Measurements from ENCODE around the gene FABP3.

FABP3 gene

GRCh38 chr1:31373897-31374486 is 1.1 kb upstream of the FABP3 start:
- in situ Hi-C loops (cut with MboI; ENCODE audit: low sequenced_read_pairs) = no loop called here

GRCh38 chr1:31372751-31373055 is 173 bp downstream of the FABP3 start:
- in situ Hi-C loops (cut with MboI; ENCODE audit: low sequenced_read_pairs) = no loop called here

GRCh38 chr1:31372051-31372450 is 825 bp downstream of the FABP3 start:
- in situ Hi-C loops (cut with MboI; ENCODE audit: low sequenced_read_pairs) = no loop called here

GRCh38 chr1:31371121-31371959 is 1.5 kb downstream of the FABP3 start:
- in situ Hi-C loops (cut with MboI; ENCODE audit: low sequenced_read_pairs) = no loop called here

- in situ Hi-C loops (cut with MboI; ENCODE audit: low sequenced_read_pairs) = no loop called here
These were observed 2.3 kb downstream of the FABP3 start for GRCh38 chr1:31370565-31370964.

GRCh38 chr1:31370021-31370420 is 2.9 kb downstream of the FABP3 start:
- in situ Hi-C loops (cut with MboI; ENCODE audit: low sequenced_read_pairs) = no loop called here

GRCh38 chr1:31368611-31369107 is 4.2 kb downstream of the FABP3 start:
- in situ Hi-C loops (cut with MboI; ENCODE audit: low sequenced_read_pairs) = no loop called here

GRCh38 chr1:31366796-31367195 is 6.1 kb downstream of the FABP3 start:
- in situ Hi-C loops (cut with MboI; ENCODE audit: low sequenced_read_pairs) = no loop called here

- in situ Hi-C loops (cut with MboI; ENCODE audit: low sequenced_read_pairs) = no loop called here
These were observed 8.2 kb downstream of the FABP3 start for GRCh38 chr1:31364561-31365250.

- in situ Hi-C loops (cut with MboI; ENCODE audit: low sequenced_read_pairs) = no loop called here
These were observed 10.8 kb downstream of the FABP3 start for GRCh38 chr1:31362032-31362431.

GRCh38 chr1:31361607-31362006 is 11.3 kb downstream of the FABP3 start:
- in situ Hi-C loops (cut with MboI; ENCODE audit: low sequenced_read_pairs) = no loop called here

- in situ Hi-C loops (cut with MboI; ENCODE audit: low sequenced_read_pairs) = no loop called here
These were observed 16.4 kb downstream of the FABP3 start for GRCh38 chr1:31356427-31356826.

GRCh38 chr1:31354283-31354682 is 18.6 kb downstream of the FABP3 start:
- in situ Hi-C loops (cut with MboI; ENCODE audit: low sequenced_read_pairs) = no loop called here

GRCh38 chr1:31348449-31348848 is 24.4 kb downstream of the FABP3 start:
- in situ Hi-C loops (cut with MboI; ENCODE audit: low sequenced_read_pairs) = no loop called here

GRCh38 chr1:31346785-31347184 is 26.1 kb downstream of the FABP3 start:
- in situ Hi-C loops (cut with MboI; ENCODE audit: low sequenced_read_pairs) = no loop called here

- in situ Hi-C loops (cut with MboI; ENCODE audit: low sequenced_read_pairs) = no loop called here
These were observed 27.2 kb downstream of the FABP3 start for GRCh38 chr1:31345635-31346034.

GRCh38 chr1:31344503-31344902 is 28.4 kb downstream of the FABP3 start:
- in situ Hi-C loops (cut with MboI; ENCODE audit: low sequenced_read_pairs) = no loop called here

- in situ Hi-C loops (cut with MboI; ENCODE audit: low sequenced_read_pairs) = no loop called here
These were observed 36.0 kb downstream of the FABP3 start for GRCh38 chr1:31336687-31337467.

- in situ Hi-C loops (cut with MboI; ENCODE audit: low sequenced_read_pairs) = no loop called here
These were observed 37.9 kb downstream of the FABP3 start for GRCh38 chr1:31335007-31335406.

GRCh38 chr1:31327381-31327780 is 45.5 kb downstream of the FABP3 start:
- in situ Hi-C loops (cut with MboI; ENCODE audit: low sequenced_read_pairs) = no loop called here

GRCh38 chr1:31326461-31326860 is 46.4 kb downstream of the FABP3 start:
- in situ Hi-C loops (cut with MboI; ENCODE audit: low sequenced_read_pairs) = no loop called here
